Neuronal stem cell (in vitro differentiated cells): Measurements from ENCODE around the gene FAM114A1.
A peak's percentile ranks its signal among the peaks of the same experiment; 100 is the strongest.
"Not testable (repeated sequence)": the region's sequence is repeated elsewhere in the genome, so short reads cannot be mapped to it uniquely, and the experiment has no call there.

Source experiments
- DNase-seq: peaks from one replicate; pipeline ENCODE4 v3.0.0-alpha.2; 2013; ENCODE audit warnings: low spot score
- H2AFZ ChIP-seq: one replicate; pipeline ENCODE4 v1.6.1; 2013; ENCODE audit warnings: mild to moderate bottlenecking, low read length, inconsistent platforms
- H2AK5ac ChIP-seq: 2 replicates; pipeline ENCODE4 v1.6.1; 2013; ENCODE audit warnings: low read depth, mild to moderate bottlenecking, inconsistent platforms, low read length, moderate library complexity, mixed read lengths
- H2BK120ac ChIP-seq: 2 replicates; pipeline ENCODE4 v1.6.1; 2013; ENCODE audit warnings: low read depth, mild to moderate bottlenecking, inconsistent platforms, low read length, moderate library complexity, mixed read lengths
- H2BK12ac ChIP-seq: one replicate; pipeline ENCODE4 v1.6.1; 2013; ENCODE audit warnings: low read length, inconsistent platforms
- H2BK15ac ChIP-seq: 2 replicates; pipeline ENCODE4 v1.6.1; 2013; ENCODE audit warnings: mild to moderate bottlenecking, low read length, inconsistent platforms, mixed read lengths
- H2BK5ac ChIP-seq: one replicate; pipeline ENCODE4 v1.6.1; 2013; ENCODE audit warnings: inconsistent platforms, mild to moderate bottlenecking, low read length, moderate library complexity
- H3K14ac ChIP-seq: one replicate; pipeline ENCODE4 v1.6.1; 2013; ENCODE audit warnings: low read length, inconsistent platforms
- H3K18ac ChIP-seq: 2 replicates; pipeline ENCODE4 v1.6.1; 2013; ENCODE audit warnings: low read length, inconsistent platforms
- H3K23ac ChIP-seq: 2 replicates; pipeline ENCODE4 v1.6.1; 2013; ENCODE audit warnings: low read depth, mild to moderate bottlenecking, mixed read lengths, low read length, inconsistent platforms; ENCODE audit not compliant: poor library complexity
- H3K27ac ChIP-seq: replicated peaks from 3 replicates; pipeline ENCODE4 v1.5.1; 2013; ENCODE audit warnings: low read length, inconsistent platforms
- H3K27me3 ChIP-seq, 3 experiments: 2 replicates each; pipeline ENCODE4 v1.6.1; 2013; ENCODE audit warnings: low read length in 3 of 3, mild to moderate bottlenecking in 2 of 3, inconsistent platforms in 1 of 3, low read depth in 1 of 3, mixed read lengths in 1 of 3, moderate library complexity in 1 of 3; ENCODE audit not compliant: control insufficient read depth in 3 of 3, insufficient read depth in 3 of 3
- H3K36me3 ChIP-seq, 2 donors: replicated peaks in 1 of 2; 2 replicates each; pipeline ENCODE4 v1.6.1; 2013; ENCODE audit warnings: low read length in 2 of 2; ENCODE audit not compliant: control insufficient read depth in 2 of 2, insufficient read depth in 2 of 2
- H3K4ac ChIP-seq: 2 replicates; pipeline ENCODE4 v1.6.1; 2013; ENCODE audit warnings: inconsistent platforms, mild to moderate bottlenecking, low read length, moderate library complexity
- H3K4me1 ChIP-seq, 2 donors: 1 replicate in 1 of 2; 2 replicates in 1 of 2; pipeline ENCODE4 v1.6.1; 2013; ENCODE audit warnings: low read length in 2 of 2, low read depth in 1 of 2; ENCODE audit not compliant: control insufficient read depth in 2 of 2, insufficient read depth in 1 of 2
- H3K4me2 ChIP-seq: one replicate; pipeline ENCODE4 v1.6.1; 2013; ENCODE audit warnings: mild to moderate bottlenecking, low read length, inconsistent platforms; ENCODE audit not compliant: insufficient read depth, poor library complexity, severe bottlenecking
- H3K4me3 ChIP-seq, 2 donors: 2 replicates each; pipeline ENCODE4 v1.5.1; 2013; ENCODE audit warnings: low read length in 2 of 2, mild to moderate bottlenecking in 2 of 2, inconsistent platforms in 1 of 2, moderate library complexity in 1 of 2
- H3K79me1 ChIP-seq: one replicate; pipeline ENCODE4 v1.6.1; 2013; ENCODE audit warnings: low read depth, mild to moderate bottlenecking, inconsistent platforms, low read length, moderate library complexity
- H3K9ac ChIP-seq: one replicate; pipeline ENCODE4 v1.6.1; 2013; ENCODE audit warnings: mild to moderate bottlenecking, low read depth, low read length, inconsistent platforms; ENCODE audit not compliant: poor library complexity
- H3K9me3 ChIP-seq, 2 donors: replicated peaks in 1 of 2; 2 replicates each; pipeline versions ENCODE3 to v1.6.1; 2013; ENCODE audit warnings: low read length in 2 of 2, mild to moderate bottlenecking in 2 of 2, inconsistent platforms in 1 of 2, low read depth in 1 of 2, mixed read lengths in 1 of 2, moderate library complexity in 1 of 2; ENCODE audit not compliant: control insufficient read depth in 2 of 2, insufficient read depth in 1 of 2
- H4K8ac ChIP-seq: one replicate; pipeline ENCODE4 v1.6.1; 2013; ENCODE audit warnings: low read depth, mild to moderate bottlenecking, inconsistent platforms, low read length, moderate library complexity
- H4K91ac ChIP-seq: one replicate; pipeline ENCODE4 v1.6.1; 2013; ENCODE audit warnings: low read length, low read depth, mild to moderate bottlenecking, inconsistent platforms; ENCODE audit not compliant: poor library complexity
- WGBS, 2 donors: extraction: QIAGEN DNeasy Blood & Tissue Kit; methylation state at CpG; one replicate each; pipeline ENCODE4 v1.1.7; 2013; ENCODE audit warnings: missing lambda C conversion rate in 2 of 2, mixed read lengths in 1 of 2; ENCODE audit not compliant: insufficient read length in 2 of 2, insufficient replicate concordance in 1 of 2; ENCODE audit errors: extremely low coverage in 2 of 2; 5-methylcytosine and 5-hydroxymethylcytosine counted together

Gene FAM114A1

DNA sequence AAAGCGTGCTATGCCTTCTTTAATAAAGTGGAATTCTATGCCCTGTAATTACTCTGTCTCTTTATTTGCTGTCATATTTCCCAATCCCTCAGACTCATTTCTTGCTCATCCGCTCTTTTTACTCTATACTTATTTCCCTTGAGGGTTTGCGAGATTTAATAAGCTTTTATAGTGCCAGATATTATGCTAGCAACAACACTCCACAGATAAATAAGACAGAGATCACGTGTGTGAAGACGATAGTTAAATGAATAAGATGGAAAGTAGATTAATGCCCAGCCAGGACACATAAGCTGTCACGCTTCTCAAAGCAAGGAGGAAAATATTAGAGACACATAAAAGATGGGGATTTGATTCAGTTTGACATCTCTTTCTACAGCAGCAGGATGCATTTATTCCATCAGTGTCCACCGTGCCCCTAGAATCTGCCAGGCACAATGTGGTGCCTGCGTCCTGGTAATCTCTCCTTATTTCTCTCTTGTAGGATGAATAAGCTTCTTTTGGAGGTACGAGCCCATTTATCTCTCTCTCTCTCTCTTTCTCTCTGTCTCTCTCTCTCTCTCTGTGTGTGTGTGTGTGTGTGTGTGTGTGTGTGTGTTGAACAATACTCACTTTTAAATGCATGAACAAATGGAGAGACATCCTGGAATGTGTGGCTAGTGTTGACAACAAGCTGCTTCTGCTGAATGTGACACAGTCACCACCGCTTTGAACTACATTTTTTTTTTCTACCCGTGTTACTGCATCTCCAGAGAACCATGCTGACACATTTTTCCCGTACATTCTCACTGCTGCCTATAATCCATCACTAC, 116.4 kb downstream of the FAM114A1 start:
- peak; percentile 23 for DNase-seq
- H3K9ac ChIP-seq, result no peak overlapping the region
- no CpG with 5 or more reads among the region's 12 CpGs for WGBS, 2 donors
- no peak overlapping the region for H3K4ac ChIP-seq
- H3K27me3 ChIP-seq, result no peaks in the 10 kb centered on the region
- no peaks in the 10 kb centered on the region for H3K79me1 ChIP-seq
- peak overlapping the region in 1 of 2 donors; percentile 13 for H3K4me3 ChIP-seq
- H4K91ac ChIP-seq, result no peak overlapping the region
- H2BK15ac ChIP-seq, result no peak overlapping the region
- no peak overlapping the region for H2AK5ac ChIP-seq
- H2BK12ac ChIP-seq, result no peak overlapping the region
- H3K23ac ChIP-seq, result no peak overlapping the region
- H4K8ac ChIP-seq, result no peak overlapping the region
- H3K36me3 ChIP-seq, result no peaks in the 10 kb centered on the region
- H3K27ac ChIP-seq, result peak overlapping the region; percentile 53
- H3K4me2 ChIP-seq, result no peak overlapping the region
- H3K14ac ChIP-seq, result no peak overlapping the region
- H2BK5ac ChIP-seq, result no peak overlapping the region
- no peaks in the 10 kb centered on the region for H3K9me3 ChIP-seq
- no peak overlapping the region for H2BK120ac ChIP-seq
- H3K4me1 ChIP-seq, result peaks cover 16 to 20% of the 10 kb centered on the region in 2 donors
- no peak overlapping the region for H3K18ac ChIP-seq
- H2AFZ ChIP-seq, result peak overlapping the region; percentile 82

DNA sequence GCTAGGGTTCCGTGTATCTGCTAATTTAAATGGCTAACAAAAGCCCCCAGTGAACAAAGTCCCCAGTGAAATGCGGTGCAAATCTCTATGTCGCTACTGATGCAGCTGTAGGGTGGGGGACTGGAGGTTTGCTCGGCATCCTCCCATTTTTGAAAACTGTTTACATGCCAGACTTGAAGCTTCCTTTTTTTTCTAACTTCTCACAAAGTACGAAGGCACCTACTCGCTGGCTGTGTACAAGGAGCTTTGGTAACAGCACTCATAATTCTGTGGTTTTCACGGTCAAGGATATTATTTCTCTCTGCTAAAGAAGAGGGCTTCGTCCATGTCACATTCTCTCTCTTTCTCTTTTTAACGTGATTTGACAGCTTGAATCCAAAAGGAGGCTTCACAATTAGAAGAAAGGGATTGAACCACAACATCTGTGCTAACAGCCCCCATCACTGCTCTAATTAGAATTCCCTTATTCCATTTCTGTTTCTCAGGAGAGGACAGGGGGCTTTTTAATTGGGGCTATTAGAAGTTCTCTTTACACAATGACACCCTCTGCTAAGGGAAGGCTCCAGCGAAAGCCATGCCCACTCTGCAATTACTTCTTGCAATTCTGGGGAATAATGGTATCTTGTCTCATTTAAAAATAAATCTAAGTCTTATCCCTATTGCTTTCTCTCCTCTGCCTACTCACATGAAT, 117.9 kb downstream of the FAM114A1 start:
- peaks cover 15 to 20% of the 10 kb centered on the region in 2 donors for H3K4me1 ChIP-seq
- peak overlapping the region; percentile 30 for H3K18ac ChIP-seq
- H3K14ac ChIP-seq, result no peak overlapping the region
- no peak overlapping the region for H3K9ac ChIP-seq
- peak overlapping the region; percentile 95 for H3K27ac ChIP-seq
- H3K79me1 ChIP-seq, result no peaks in the 10 kb centered on the region
- no peak overlapping the region for H3K4me2 ChIP-seq
- H3K4me3 ChIP-seq, result no peak overlapping the region
- H2BK5ac ChIP-seq, result no peak overlapping the region
- peak overlapping the region; percentile 82 for H2AFZ ChIP-seq
- no peak overlapping the region for H3K23ac ChIP-seq
- DNase-seq, result peak; percentile 52
- WGBS, 2 donors, result no CpG with 5 or more reads among the region's 10 CpGs
- H4K91ac ChIP-seq, result no peak overlapping the region
- H2AK5ac ChIP-seq, result no peak overlapping the region
- no peak overlapping the region for H2BK15ac ChIP-seq
- H3K4ac ChIP-seq, result no peak overlapping the region
- H3K36me3 ChIP-seq, result no peaks in the 10 kb centered on the region
- no peak overlapping the region for H2BK120ac ChIP-seq
- no peaks in the 10 kb centered on the region for H3K9me3 ChIP-seq
- no peak overlapping the region for H2BK12ac ChIP-seq
- no peaks in the 10 kb centered on the region for H3K27me3 ChIP-seq
- H4K8ac ChIP-seq, result no peak overlapping the region

DNA sequence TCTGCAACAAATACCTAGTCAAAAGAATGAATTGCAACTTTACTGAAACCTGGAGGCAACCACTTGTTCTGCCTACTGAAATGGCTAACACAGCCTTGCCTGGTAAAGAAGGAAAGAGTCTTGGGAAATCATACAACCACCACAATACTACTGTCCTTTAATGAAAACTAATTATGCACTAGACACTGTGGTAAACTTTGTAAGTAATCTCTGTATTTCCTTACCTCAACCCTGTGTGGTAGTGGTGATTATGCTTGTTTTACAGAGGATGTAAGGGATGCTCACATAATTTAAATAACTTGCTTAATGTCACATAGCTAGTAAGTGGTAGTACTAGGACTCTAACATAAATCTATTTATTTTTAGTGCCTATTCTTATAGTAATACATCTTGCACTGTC, 119.9 kb downstream of the FAM114A1 start:
- H2AFZ ChIP-seq, result no peak overlapping the region
- H3K27ac ChIP-seq, result no peak overlapping the region
- H3K4me1 ChIP-seq, result peaks cover 14 to 18% of the 10 kb centered on the region in 2 donors
- no peak overlapping the region for H3K4ac ChIP-seq
- H3K18ac ChIP-seq, result no peak overlapping the region
- H2BK15ac ChIP-seq, result no peak overlapping the region
- no peak overlapping the region for H2BK120ac ChIP-seq
- no peak overlapping the region for H2BK5ac ChIP-seq
- no peak overlapping the region for H3K23ac ChIP-seq
- H3K9ac ChIP-seq, result no peak overlapping the region
- no peaks in the 10 kb centered on the region for H3K9me3 ChIP-seq
- H4K91ac ChIP-seq, result no peak overlapping the region
- H3K4me2 ChIP-seq, result no peak overlapping the region
- no peaks in the 10 kb centered on the region for H3K36me3 ChIP-seq
- H2AK5ac ChIP-seq, result no peak overlapping the region
- H3K14ac ChIP-seq, result no peak overlapping the region
- no peak overlapping the region for H4K8ac ChIP-seq
- DNase-seq, result no peak
- no peak overlapping the region for H3K4me3 ChIP-seq
- H3K27me3 ChIP-seq, result no peaks in the 10 kb centered on the region
- H2BK12ac ChIP-seq, result no peak overlapping the region
- no peaks in the 10 kb centered on the region for H3K79me1 ChIP-seq

DNA sequence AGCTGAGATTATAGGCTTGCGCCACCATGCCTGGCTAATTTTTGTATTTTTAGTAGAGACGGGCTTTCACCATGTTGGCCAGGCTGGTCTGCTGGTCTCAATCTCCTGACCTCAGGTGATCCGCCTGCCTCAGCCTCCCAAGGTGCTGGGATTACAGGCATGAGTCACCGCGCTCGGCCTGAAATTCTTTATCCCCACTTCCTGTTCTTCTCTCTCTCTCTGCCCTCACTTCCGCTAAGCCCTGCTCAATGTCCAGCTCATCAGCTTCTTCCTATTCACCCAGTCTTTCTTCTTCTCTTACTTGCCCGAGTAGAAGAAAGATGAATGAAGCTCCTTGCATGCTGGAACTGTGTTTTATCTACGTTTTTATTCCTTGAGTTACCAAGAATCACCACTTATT, 120.7 kb downstream of the FAM114A1 start:
- not testable (repeated sequence) for H2BK120ac ChIP-seq, H2BK12ac ChIP-seq, H2AK5ac ChIP-seq, DNase-seq, H3K9ac ChIP-seq, H3K9me3 ChIP-seq, H2AFZ ChIP-seq, H3K4ac ChIP-seq, H3K23ac ChIP-seq, H3K14ac ChIP-seq, H3K18ac ChIP-seq, H3K27me3 ChIP-seq, H3K27ac ChIP-seq, H4K8ac ChIP-seq, H2BK5ac ChIP-seq, H3K4me3 ChIP-seq, H2BK15ac ChIP-seq, H4K91ac ChIP-seq, H3K79me1 ChIP-seq, H3K36me3 ChIP-seq, H3K4me2 ChIP-seq
- WGBS, 2 donors, result no CpG with 5 or more reads among the region's 9 CpGs
- H3K4me1 ChIP-seq, result peaks cover 14 to 18% of the 10 kb centered on the region in 2 donors
